ENCODE results near the gene MYO5B. TPM values are rescaled to one million over a fixed set of nuclear protein-coding genes. Genes with fewer than 3 reads are reported as not detected.

The MYO5B gene
- total and polyA plus RNA-seq, 2 donors (not counting 1 experiment from before 2014, with no cell fraction given), result 0.30 to 1.7 TPM

GRCh38 chr18:50138181-50139064 is 56.5 kb downstream of the MYO5B start:
- CTCF ChIA-PET, result no interaction called here
- no peak overlapping the region for H3K4me3 ChIP-seq (ENCODE audit: control extremely low read depth in 1 of 5, extremely low read depth in 1 of 5, insufficient read depth in 1 of 5, low read depth in 2 of 5, low read length in 4 of 5)

More at GRCh38 chr18:50138181-50139064, 56.5 kb downstream of the MYO5B start:
- WGBS (ENCODE audit: insufficient coverage), result 50% methylated on average over 1 of the region's 4 CpGs
- H3K79me2 ChIP-seq (ENCODE audit: control insufficient read depth, insufficient read depth, low read length), result no peaks in the 10 kb centered on the region
- POLR2A ChIA-PET, result no interaction called here
- DNase-seq (no peak), ATAC-seq (ENCODE audit: low read depth) (no peak)
- no peak overlapping the region for H3K27ac Mint-ChIP-seq
- no peak overlapping the region for H3K4me2 ChIP-seq (replicated peaks; ENCODE audit: low read depth, low read length, poor library complexity, severe bottlenecking)
- H3K27me3 Mint-ChIP-seq, result peaks cover 54% of the 10 kb centered on the region
- no peak overlapping the region for H3K27ac ChIP-seq (ENCODE audit: low read length in 2 of 2)
- H3K9me3 Mint-ChIP-seq (ENCODE audit: insufficient read depth), result no peaks in the 10 kb centered on the region
- H3K9ac ChIP-seq (ENCODE audit: low read length), result no peak overlapping the region
- no peaks in the 10 kb centered on the region for H4K20me1 ChIP-seq (ENCODE audit: control insufficient read depth, insufficient read depth, low read length, poor library complexity, severe bottlenecking)
- intact Hi-C loops (cut with micrococcal nuclease), result no loop called here
- H3K36me3 ChIP-seq (replicated peaks in 1 of 2; ENCODE audit: control extremely low read depth in 1 of 2, control insufficient read depth in 1 of 2, extremely low read depth in 1 of 2, insufficient read depth in 2 of 2, low read length in 1 of 2), result no peaks in the 10 kb centered on the region
- H3K9me3 ChIP-seq (ENCODE audit: control extremely low read depth in 1 of 3, control insufficient read depth in 2 of 3, insufficient read depth in 1 of 3, low read length in 2 of 3), result peaks cover 0 to 2% (median 0%) of the 10 kb centered on the region in 3 donors
- H3K27me3 ChIP-seq (replicated peaks in 1 of 4; ENCODE audit: control extremely low read depth in 1 of 4, control insufficient read depth in 3 of 4, insufficient read depth in 4 of 4, low read length in 3 of 4), result peaks cover 0 to 3% (median 0%) of the 10 kb centered on the region in 4 experiments
- H3K4me3 Mint-ChIP-seq, result no peak overlapping the region
- TF ChIP-seq EZH2 (IDR thresholded peaks at IDR 0.05; ENCODE audit: borderline replicate concordance, insufficient read depth, low read depth, low read length, poor library complexity, severe bottlenecking), result no peak
- TF ChIP-seq CTCF (IDR thresholded peaks at IDR 0.05), result no peak
- no peaks in the 10 kb centered on the region for H3K4me1 ChIP-seq (ENCODE audit: control insufficient read depth in 2 of 2, insufficient read depth in 2 of 2, low read length in 2 of 2)
- no peak overlapping the region for H2AFZ ChIP-seq (ENCODE audit: insufficient read depth, low read depth, low read length, poor library complexity, severe bottlenecking)
- H3K4me1 Mint-ChIP-seq, result no peaks in the 10 kb centered on the region

Measured in B cell (primary cell).